MCF 10A (cell line): ENCODE data around the gene TTI1. TPM values are rescaled to one million over a fixed set of nuclear protein-coding genes. Genes with fewer than 3 reads are reported as not detected.

Source experiments
- BruUV-seq: library from RNA; stranded (reverse); fragments of 400-500 nt; replicated peaks from 2 replicates; lab custom pipeline; 2021; lab: Mats Ljungman, UMichigan
- CTCF ChIA-PET: fragments of 300-600 bp; sonication (Branson Sonifier 250); formaldehyde crosslinking; extraction: SDS; loops from one replicate; lab custom pipeline; 2021; ENCODE audit warnings: antibody characterized with exemption, inconsistent platforms; lab: Yijun Ruan, JAX
- POLR2A ChIA-PET: fragments of 300-600, 350-650 bp; sonication (Branson Sonifier 250); formaldehyde crosslinking; extraction: SDS; loops from one replicate; lab custom pipeline; 2020; ENCODE audit warnings: antibody characterized with exemption, inconsistent platforms; lab: Yijun Ruan, JAX
- DNase-seq: peaks from one replicate; pipeline ENCODE4 v3.0.0-alpha.2; 2018; ENCODE audit not compliant: unreplicated experiment
- H3K27ac Mint-ChIP-seq: one replicate; pipeline ENCODE4 v1.8.0; 2022; ENCODE audit warnings: mild to moderate bottlenecking, low read depth, mixed read lengths; ENCODE audit not compliant: unreplicated experiment
- H3K27me3 Mint-ChIP-seq: one replicate; pipeline ENCODE4 v1.8.0; 2022; ENCODE audit warnings: mixed read lengths; ENCODE audit not compliant: insufficient read depth, unreplicated experiment
- H3K36me3 Mint-ChIP-seq: one replicate; pipeline ENCODE4 v1.8.0; 2022; ENCODE audit warnings: mild to moderate bottlenecking, moderate library complexity, mixed read lengths; ENCODE audit not compliant: insufficient read depth, unreplicated experiment
- H3K4me1 Mint-ChIP-seq: one replicate; pipeline ENCODE4 v1.8.0; 2022; ENCODE audit warnings: mixed read lengths; ENCODE audit not compliant: insufficient read depth, unreplicated experiment
- H3K4me3 Mint-ChIP-seq: one replicate; pipeline ENCODE4 v1.8.0; 2022; ENCODE audit warnings: mild to moderate bottlenecking, moderate library complexity, mixed read lengths; ENCODE audit not compliant: unreplicated experiment
- H3K9me3 Mint-ChIP-seq: one replicate; pipeline ENCODE4 v1.8.0; 2022; ENCODE audit warnings: mixed read lengths; ENCODE audit not compliant: unreplicated experiment
- CTCF ChIP-seq: fragments of 200-600 bp; IDR thresholded peaks from one replicate; pipeline ENCODE4 v1.8.0; 2022; ENCODE audit warnings: antibody characterized with exemption, mild to moderate bottlenecking; ENCODE audit not compliant: unreplicated experiment
- intact Hi-C: fragments of 100-400 bp; cut with micrococcal nuclease; formaldehyde crosslinking; loops from 2 replicates; pipeline ENCODE4 v1.14.1; 2022
- total RNA-seq: library from RNA; stranded (reverse); gene quantifications from 2 replicates; pipeline ENCODE4 v1.2.3, GENCODE V29; 2022

Gene TTI1
- total RNA-seq, 1 experiment from 2014 or later = 17.1 TPM

DNA sequence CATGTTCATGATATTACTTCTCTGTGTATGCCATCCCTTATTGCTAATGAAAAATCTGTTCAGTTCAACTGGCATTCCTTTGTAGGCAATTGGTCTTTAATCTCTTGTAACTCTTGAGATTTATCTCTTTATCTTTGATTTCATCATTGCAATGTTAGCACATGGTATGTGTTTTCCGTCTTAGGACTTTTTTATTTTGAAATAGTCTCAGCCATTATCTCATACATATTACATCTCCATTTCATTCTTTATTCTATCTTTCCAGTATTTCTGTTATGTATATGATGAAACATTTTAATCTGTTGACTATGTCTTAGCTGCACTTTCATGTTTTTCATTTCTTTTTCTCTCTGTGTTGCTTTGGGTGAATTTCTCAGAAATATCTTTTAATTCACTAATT is 72.2 kb downstream of the TTI1 start:
- intact Hi-C loops = no loop called here
- ChIA-PET POLR2A (no interaction called here), CTCF (no interaction called here)

GRCh38 chr20:37958856-37959520 is 74.3 kb downstream of the TTI1 start:
- TF ChIP-seq CTCF = no peak
- Mint-ChIP-seq H3K36me3 (peaks cover 7% of the 10 kb centered on the region), H3K27ac (no peak overlapping the region), H3K27me3 (peaks cover 35% of the 10 kb centered on the region), H3K4me1 (peaks cover 16% of the 10 kb centered on the region), H3K4me3 (no peak overlapping the region), H3K9me3 (no peaks in the 10 kb centered on the region)
- POLR2A ChIA-PET = interaction anchor here (0.6 to 1.2 kb wide), 4 partner anchors 33 to 337 kb away, joined by 3 to 5 read pairs (median 4); no protein-coding TSS in a partner anchor
- intact Hi-C loops = no loop called here
- DNase-seq = no peak
- no TSS peak for BruUV-seq
- CTCF ChIA-PET = interaction anchor here (0.6 to 1.6 kb wide), 3 partner anchors 27 to 195 kb away, joined by 3 to 7 read pairs (median 3); no protein-coding TSS in a partner anchor

More for the DNA sequence above, 72.2 kb downstream of the TTI1 start:
- no peak overlapping the region for H3K27ac Mint-ChIP-seq
- H3K9me3 Mint-ChIP-seq = no peaks in the 10 kb centered on the region
- peaks cover 7% of the 10 kb centered on the region for H3K36me3 Mint-ChIP-seq
- DNase-seq = no peak
- H3K4me3 Mint-ChIP-seq = no peak overlapping the region
- BruUV-seq = no TSS peak
- peaks cover 14% of the 10 kb centered on the region for H3K4me1 Mint-ChIP-seq
- TF ChIP-seq CTCF = no peak
- peaks cover 39% of the 10 kb centered on the region for H3K27me3 Mint-ChIP-seq

- no peak overlapping the region for H3K27ac Mint-ChIP-seq
- no TSS peak for BruUV-seq
- ChIA-PET CTCF (interaction anchor here (0.6 kb wide), 1 partner anchor 10 kb away, joined by 3 read pairs; no protein-coding TSS in a partner anchor), POLR2A (no interaction called here)
- peaks cover 23% of the 10 kb centered on the region for H3K27me3 Mint-ChIP-seq
- no peaks in the 10 kb centered on the region for H3K9me3 Mint-ChIP-seq
- H3K36me3 Mint-ChIP-seq = peaks cover 7% of the 10 kb centered on the region
- no peak overlapping the region for H3K4me3 Mint-ChIP-seq
- no peak for DNase-seq
- no peak for TF ChIP-seq CTCF
- peaks cover 12% of the 10 kb centered on the region for H3K4me1 Mint-ChIP-seq
- intact Hi-C loops = no loop called here
These were observed 77.1 kb downstream of the TTI1 start for GRCh38 chr20:37956107-37956585.

DNA sequence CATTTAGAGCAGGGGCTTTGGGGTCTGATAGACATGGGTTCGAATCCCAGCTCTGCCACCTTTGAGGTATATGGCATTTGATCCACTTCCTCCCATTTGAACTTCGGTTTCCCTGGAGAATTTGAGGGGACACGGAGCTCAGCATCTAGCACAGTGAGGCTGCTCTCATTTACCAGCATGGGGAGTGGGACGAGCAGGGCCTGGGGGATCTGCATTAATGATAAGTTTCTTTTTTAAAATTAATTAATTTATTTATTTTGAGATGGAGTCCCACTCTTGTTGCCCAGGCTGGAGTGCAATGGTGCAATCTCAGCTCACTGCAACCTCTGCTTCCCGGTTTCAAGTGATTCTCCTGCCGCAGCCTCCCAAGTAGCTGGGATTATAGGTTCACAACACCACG is 77.7 kb downstream of the TTI1 start:
- intact Hi-C loops = no loop called here
- CTCF ChIA-PET = interaction anchor here (0.6 kb wide), 1 partner anchor 631 kb away, joined by 4 read pairs; no protein-coding TSS in a partner anchor
- no peak for DNase-seq
- BruUV-seq = no TSS peak
- H3K27ac Mint-ChIP-seq = no peak overlapping the region
- H3K4me3 Mint-ChIP-seq = no peak overlapping the region
- H3K4me1 Mint-ChIP-seq = peaks cover 7% of the 10 kb centered on the region
- H3K9me3 Mint-ChIP-seq = no peaks in the 10 kb centered on the region
- peaks cover 23% of the 10 kb centered on the region for H3K27me3 Mint-ChIP-seq
- TF ChIP-seq CTCF = no peak
- POLR2A ChIA-PET = no interaction called here
- H3K36me3 Mint-ChIP-seq = peaks cover 7% of the 10 kb centered on the region
